C4-2B (cell line): Measurements from ENCODE around the gene BLVRA.
A peak's percentile ranks its signal among the peaks of the same experiment; 100 is the strongest.
"Not testable (repeated sequence)": the region's sequence is repeated elsewhere in the genome, so short reads cannot be mapped to it uniquely, and the experiment has no call there.

Experiments used
- H3K27ac ChIP-seq: fragments of 450-650 bp; 2 replicates; pipeline ENCODE4 v1.5.1; 2017
- CTCF ChIP-seq: fragments of 450-650 bp; conservative IDR thresholded peaks from 2 replicates; pipeline ENCODE4 v1.5.1; 2017; ENCODE audit warnings: mild to moderate bottlenecking
- ZFX ChIP-seq: fragments of 450-650 bp; IDR thresholded peaks from 2 replicates; pipeline ENCODE4 v1.6.1; 2017

Gene BLVRA

GRCh38 chr7:43779045-43779812 is 20.7 kb downstream of the BLVRA start:
- TF ChIP-seq CTCF (no peak), ZFX (no peak)
- H3K27ac ChIP-seq = peak overlapping the region; percentile 37

- no peak overlapping the region for H3K27ac ChIP-seq
- TF ChIP-seq CTCF = no peak
- no peak for TF ChIP-seq ZFX
Measured at GRCh38 chr7:43781726-43782607, 23.5 kb downstream of the BLVRA start.

GRCh38 chr7:43782768-43783555 is 24.5 kb downstream of the BLVRA start:
- no peak overlapping the region for H3K27ac ChIP-seq
- TF ChIP-seq CTCF (no peak), ZFX (no peak)

- H3K27ac ChIP-seq = no peak overlapping the region
- TF ChIP-seq CTCF (no peak), ZFX (no peak)
Measured at GRCh38 chr7:43784030-43784584, 25.6 kb downstream of the BLVRA start.

GRCh38 chr7:43784585-43785087 is 26.2 kb downstream of the BLVRA start:
- not testable (repeated sequence) for H3K27ac ChIP-seq

GRCh38 chr7:43785420-43785819 is 26.9 kb downstream of the BLVRA start:
- no peak overlapping the region for H3K27ac ChIP-seq

More at GRCh38 chr7:43785420-43785819, 26.9 kb downstream of the BLVRA start:
- TF ChIP-seq CTCF (no peak), ZFX (no peak)
